HepG2 (cell line): ENCODE results near the gene OAF.
A peak's percentile ranks its signal among the peaks of the same experiment; 100 is the strongest.

Source experiments
- CTCF ChIP-seq: sonication (generic); formaldehyde crosslinking; IDR thresholded peaks from 2 replicates; pipeline ENCODE4 v1.5.0; 2020; ENCODE audit warnings: mild to moderate bottlenecking, missing genetic modification reagents, moderate library complexity
- EZH2 ChIP-seq: conservative IDR thresholded peaks from 2 replicates; pipeline ENCODE4 v1.6.1; 2012; ENCODE audit warnings: mild to moderate bottlenecking, low read depth, low read length, moderate library complexity
- HDAC2 ChIP-seq: sonication (generic); formaldehyde crosslinking; IDR thresholded peaks from 2 replicates; pipeline ENCODE4 v1.4.0; 2020; ENCODE audit warnings: missing genetic modification reagents
- NONO ChIP-seq, 2 experiments: fragments of 450-650 bp in 1 of 2; sonication (generic) in 1 of 2; formaldehyde crosslinking in 1 of 2; IDR thresholded peaks in 1 of 2; conservative IDR thresholded peaks in 1 of 2; 2 replicates each; pipeline versions ENCODE4 v1.6.1 to v1.8.0; 2017 to 2022; ENCODE audit warnings: mild to moderate bottlenecking in 1 of 2, missing genetic modification reagents in 1 of 2, moderate library complexity in 1 of 2
- POLR2AphosphoS5 ChIP-seq: IDR thresholded peaks from 2 replicates; pipeline ENCODE4 v1.6.1; 2012; ENCODE audit warnings: low read depth, low read length
- RAD21 ChIP-seq: fragments of 450-650 bp; formaldehyde crosslinking; IDR thresholded peaks from 2 replicates; pipeline ENCODE4 v1.5.0; 2020; ENCODE audit warnings: mild to moderate bottlenecking
- RBAK ChIP-seq: sonication (generic); formaldehyde crosslinking; IDR thresholded peaks from 2 replicates; pipeline ENCODE4 v1.5.1; 2020; ENCODE audit warnings: mild to moderate bottlenecking, missing genetic modification reagents
- SIN3A ChIP-seq: IDR thresholded peaks from 2 replicates; pipeline ENCODE4 v1.6.1; 2011; ENCODE audit warnings: low read depth, mild to moderate bottlenecking, control low read depth, low read length, borderline replicate concordance
- YY1 ChIP-seq: IDR thresholded peaks from 2 replicates; pipeline ENCODE4 v1.6.1; 2011; ENCODE audit warnings: low read length, low read depth, moderate library complexity, mild to moderate bottlenecking; ENCODE audit not compliant: insufficient read depth, insufficient replicate concordance
- ZNF749 ChIP-seq: sonication (generic); formaldehyde crosslinking; IDR thresholded peaks from 2 replicates; pipeline ENCODE4 v1.8.0; 2022; ENCODE audit warnings: mild to moderate bottlenecking, missing genetic modification reagents, moderate library complexity, borderline replicate concordance

GRCh38 chr11:120226714-120227113, 15.9 kb downstream of the OAF start:
- TF ChIP-seq SIN3A: no peak
- TF ChIP-seq RAD21: no peak
- peak; percentile 18; the same call in 1 of the 2 replicates for TF ChIP-seq CTCF (CRISPR knock-in tag)
- no peak for TF ChIP-seq HDAC2 (CRISPR knock-in tag)
- no peak for TF ChIP-seq EZH2
- no peak for TF ChIP-seq NONO (IDR thresholded peaks at IDR 0.05)
- peak; percentile 33; the same call in 1 of the 2 replicates for TF ChIP-seq NONO (CRISPR knock-in tag; conservative IDR thresholded peaks at IDR 0.05)
- no peak for TF ChIP-seq YY1
- no peak for TF ChIP-seq ZNF749 (CRISPR knock-in tag)
- TF ChIP-seq RBAK (CRISPR knock-in tag): no peak
- TF ChIP-seq POLR2AphosphoS5: no peak
